CD8-positive, alpha-beta memory T cell (primary cell): Measurements from ENCODE around the gene IFNK. TPM values are rescaled to one million over a fixed set of nuclear protein-coding genes. Genes with fewer than 3 reads are reported as not detected.

ENCODE experiments used
- CTCF ChIA-PET: fragments of 350-600 bp; sonication (Branson Sonifier 250); formaldehyde crosslinking; loops from one replicate; lab custom pipeline; 2021; ENCODE audit warnings: antibody characterized with exemption; lab: Charles Lee
- POLR2A ChIA-PET: fragments of 350-600 bp; sonication (Branson Sonifier 250); formaldehyde crosslinking; loops from one replicate; lab custom pipeline; 2021; ENCODE audit warnings: antibody characterized with exemption; lab: Charles Lee
- DNase-seq, 5 donors: peaks; one replicate each; pipeline versions ENCODE4 v3.0.0 to v3.0.0-alpha.2; 2020 to 2022; ENCODE audit warnings: mixed read lengths in 1 of 5
- H3K27ac ChIP-seq: one replicate; pipeline ENCODE4 v1.7.0; 2013; ENCODE audit warnings: low read depth, mild to moderate bottlenecking, low read length, moderate library complexity
- H3K27me3 ChIP-seq: 2 replicates; pipeline ENCODE4 v1.7.0; 2013; ENCODE audit warnings: low read length, mild to moderate bottlenecking; ENCODE audit not compliant: insufficient read depth, poor library complexity, severe bottlenecking
- H3K36me3 ChIP-seq: 2 replicates; pipeline ENCODE4 v1.7.0; 2013; ENCODE audit warnings: mild to moderate bottlenecking, low read length, moderate library complexity; ENCODE audit not compliant: insufficient read depth
- H3K4me1 ChIP-seq: 2 replicates; pipeline ENCODE4 v1.7.0; 2013; ENCODE audit warnings: mild to moderate bottlenecking, low read length, moderate library complexity; ENCODE audit not compliant: insufficient read depth
- H3K4me3 ChIP-seq: 2 replicates; pipeline ENCODE4 v1.7.0; 2013; ENCODE audit warnings: mild to moderate bottlenecking, low read length
- H3K9me3 ChIP-seq: 2 replicates; pipeline ENCODE4 v1.7.0; 2013; ENCODE audit warnings: mild to moderate bottlenecking, low read length
- H3K27ac Mint-ChIP-seq, 8 donors: one replicate each; pipeline ENCODE4 v1.8.0; 2020 to 2021; ENCODE audit warnings: mixed read lengths in 8 of 8, mild to moderate bottlenecking in 6 of 8, inconsistent platforms in 3 of 8, moderate library complexity in 3 of 8
- H3K27me3 Mint-ChIP-seq, 2 donors: one replicate each; pipeline ENCODE4 v1.8.0; 2020 to 2021; ENCODE audit warnings: mixed read lengths in 2 of 2, mild to moderate bottlenecking in 1 of 2, moderate library complexity in 1 of 2
- H3K36me3 Mint-ChIP-seq, 3 donors: one replicate each; pipeline ENCODE4 v1.8.0; 2020 to 2021; ENCODE audit warnings: mixed read lengths in 3 of 3, inconsistent platforms in 1 of 3, mild to moderate bottlenecking in 1 of 3
- H3K4me1 Mint-ChIP-seq, 3 donors: one replicate each; pipeline ENCODE4 v1.8.0; 2020 to 2021; ENCODE audit warnings: mixed read lengths in 3 of 3, inconsistent platforms in 1 of 3, mild to moderate bottlenecking in 1 of 3
- H3K4me3 Mint-ChIP-seq, 7 donors: one replicate each; pipeline ENCODE4 v1.8.0; 2020 to 2021; ENCODE audit warnings: mixed read lengths in 7 of 7, mild to moderate bottlenecking in 6 of 7, moderate library complexity in 4 of 7, inconsistent platforms in 2 of 7
- H3K9me3 Mint-ChIP-seq, 5 donors: one replicate each; pipeline ENCODE4 v1.8.0; 2020 to 2022; ENCODE audit warnings: mixed read lengths in 5 of 5, mild to moderate bottlenecking in 3 of 5, moderate library complexity in 2 of 5, inconsistent platforms in 1 of 5
- polyA plus RNA-seq: library from polyadenylated mRNA; unstranded; fragments of 300-500 nt; fragmentation: Illumina TruSeq; gene quantifications from one replicate; pipeline ENCODE4 v1.2.3, GENCODE V29; 2021
- total RNA-seq, 2 experiments: library from RNA; stranded (reverse); gene quantifications; one replicate each; pipeline ENCODE4 v1.2.3, GENCODE V29; 2021

The IFNK gene
- total and polyA plus RNA-seq, 3 experiments from 2014 or later = not detected

DNA sequence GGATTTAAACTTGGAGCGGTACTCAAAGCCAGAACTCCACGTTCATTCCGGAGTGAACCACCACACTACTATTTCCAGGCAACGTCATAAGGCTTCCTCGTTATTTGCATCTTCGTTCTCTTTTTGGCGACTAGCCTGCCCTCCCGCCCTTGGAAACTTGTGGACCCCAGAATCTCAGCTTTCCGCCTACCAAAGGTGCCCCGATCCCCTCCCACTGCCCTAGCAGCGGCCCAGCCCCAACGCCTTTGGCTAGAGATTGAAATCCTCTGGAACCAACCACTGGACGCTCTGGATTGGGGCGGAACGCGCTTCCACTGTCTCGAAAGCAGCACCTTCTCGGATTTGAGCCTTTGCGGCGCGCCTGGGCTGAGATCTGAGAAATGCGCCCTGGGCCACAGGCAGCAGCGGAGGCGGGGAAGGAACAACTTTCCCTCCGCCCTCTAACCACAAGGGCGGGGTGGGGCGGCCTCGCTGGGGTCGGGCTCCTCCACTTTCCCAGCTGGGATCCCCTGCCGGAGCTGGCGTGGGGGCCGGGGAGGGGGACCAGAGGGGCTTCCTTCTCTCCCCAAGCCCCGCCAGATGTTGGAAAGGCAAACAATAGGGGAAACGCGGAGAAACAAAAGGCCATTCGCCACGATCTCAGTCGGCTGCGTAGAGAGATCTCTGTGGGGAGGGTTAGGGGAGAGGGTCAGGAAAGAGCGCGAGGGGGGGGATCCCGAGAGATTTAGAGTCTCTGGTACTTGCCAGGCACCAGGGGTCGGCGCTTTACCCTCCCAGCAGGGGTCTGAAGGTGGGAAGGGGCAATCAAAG is 4.2 kb downstream of the IFNK start:
- Histone ChIP-seq H3K4me3 (peak overlapping the region; percentile 74), H3K9me3 (no peaks in the 10 kb centered on the region), H3K4me1 (peaks cover 7% of the 10 kb centered on the region), H3K27me3 (no peaks in the 10 kb centered on the region), H3K36me3 (no peaks in the 10 kb centered on the region), H3K27ac (peak overlapping the region; percentile 26)
- ChIA-PET POLR2A (no interaction called here), CTCF (no interaction called here)
- no peaks in the 10 kb centered on the region for H3K27me3 Mint-ChIP-seq
- peak; percentile 12 to 56 (median 43) for DNase-seq
- peak overlapping the region; percentile 86 to 95 (median 90) for H3K4me3 Mint-ChIP-seq
- peak overlapping the region in 7 of 8 donors; percentile 41 to 86 (median 77) for H3K27ac Mint-ChIP-seq
- H3K36me3 Mint-ChIP-seq = peaks cover 0 to 2% (median 0%) of the 10 kb centered on the region in 3 donors
- H3K9me3 Mint-ChIP-seq = no peaks in the 10 kb centered on the region
- H3K4me1 Mint-ChIP-seq = peaks cover 7 to 15% (median 10%) of the 10 kb centered on the region in 3 donors

DNA sequence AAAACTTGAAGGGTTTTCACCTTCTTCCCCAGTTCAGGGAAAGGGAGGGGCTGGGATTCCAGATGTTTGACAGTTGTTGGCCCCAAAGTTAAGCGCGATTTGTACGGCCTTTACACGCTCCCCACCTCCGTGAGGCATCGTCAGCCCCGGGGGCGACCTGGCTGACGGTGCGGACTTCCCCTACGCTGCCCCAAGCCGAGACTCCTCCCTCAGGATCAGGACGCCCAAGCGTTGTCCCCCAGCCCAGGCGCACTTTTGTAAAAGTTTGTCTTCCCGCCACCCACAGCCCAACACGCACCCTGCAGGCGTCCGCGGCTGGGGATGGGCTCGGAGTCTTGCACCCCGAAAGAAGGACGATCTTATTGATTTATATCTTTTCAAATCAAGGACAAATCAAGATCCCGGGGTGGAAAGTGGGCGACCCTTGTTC is 4.8 kb downstream of the IFNK start:
- H3K9me3 ChIP-seq = no peaks in the 10 kb centered on the region
- H3K36me3 ChIP-seq = no peaks in the 10 kb centered on the region
- H3K36me3 Mint-ChIP-seq = peaks cover 0 to 2% (median 0%) of the 10 kb centered on the region in 3 donors
- POLR2A ChIA-PET = interaction anchor here (2.0 kb wide), 1 partner anchor 195 kb away, joined by 6 read pairs; no protein-coding TSS in a partner anchor
- no peaks in the 10 kb centered on the region for H3K27me3 Mint-ChIP-seq
- peak; percentile 6 to 55 (median 33) for DNase-seq
- no peaks in the 10 kb centered on the region for H3K9me3 Mint-ChIP-seq
- peaks cover 7 to 15% (median 10%) of the 10 kb centered on the region in 3 donors for H3K4me1 Mint-ChIP-seq
- peak overlapping the region; percentile 86 to 95 (median 90) for H3K4me3 Mint-ChIP-seq
- CTCF ChIA-PET = interaction anchor here (0.7 to 2.1 kb wide), 18 partner anchors 11 to 201 kb away, joined by 3 to 27 read pairs (median 5); no protein-coding TSS in a partner anchor
- no peaks in the 10 kb centered on the region for H3K27me3 ChIP-seq
- peak overlapping the region; percentile 26 for H3K27ac ChIP-seq
- peak overlapping the region in 7 of 8 donors; percentile 38 to 86 (median 77) for H3K27ac Mint-ChIP-seq
- H3K4me1 ChIP-seq = peaks cover 7% of the 10 kb centered on the region
- peak overlapping the region; percentile 74 for H3K4me3 ChIP-seq

DNA sequence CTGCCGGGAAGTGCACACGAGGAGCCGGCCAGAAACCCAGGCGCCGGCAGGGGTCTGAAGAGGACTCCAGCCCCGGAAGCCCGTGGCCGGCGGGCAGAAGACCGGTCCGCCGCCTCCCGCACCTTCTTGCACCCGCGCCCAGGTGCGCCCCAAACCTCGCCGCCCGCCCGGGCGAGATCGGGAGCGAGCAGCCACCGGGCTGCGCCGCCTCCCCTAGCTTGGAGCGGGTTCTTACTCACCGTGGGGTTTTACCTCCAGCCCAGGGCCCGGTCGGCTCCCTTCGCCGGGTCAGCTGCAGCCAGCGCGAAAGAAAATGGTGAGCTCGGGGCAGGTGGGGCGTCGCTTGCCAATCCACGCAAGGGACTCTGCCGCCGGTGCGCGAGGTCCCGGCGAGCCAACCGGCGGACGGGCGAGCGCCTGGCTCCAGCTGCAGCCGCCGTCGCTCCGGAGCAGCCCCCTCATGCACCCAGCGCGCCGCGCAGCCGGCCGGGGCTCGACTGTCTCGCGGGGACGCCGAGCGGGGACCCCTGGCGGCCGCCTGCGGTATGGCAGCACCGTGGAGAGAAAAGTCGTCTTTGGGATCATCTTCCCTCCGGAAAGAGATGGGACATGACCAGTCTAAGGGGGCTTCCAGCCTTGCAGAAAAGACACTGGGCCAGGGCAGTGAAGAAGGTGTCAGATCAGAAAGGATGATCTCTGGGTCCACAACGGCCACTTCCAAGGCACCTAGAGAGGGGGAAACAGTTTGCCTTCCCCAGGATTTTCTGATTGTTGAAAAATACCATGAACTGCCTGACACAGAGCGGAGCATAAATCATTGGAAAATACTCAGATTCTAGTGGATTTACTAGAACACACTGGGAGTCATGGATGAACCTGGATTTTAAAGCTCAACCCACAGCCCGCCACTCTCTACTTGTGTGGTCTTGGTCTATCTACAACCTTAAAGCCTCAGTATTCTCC is 5.5 kb downstream of the IFNK start, which contains the start of gene MOB3B:
MOB3B (minus strand) TSS at position 499 of the 963 bp plus-strand sequence. CDS start 74,264 bp downstream, outside the sequence.
- Mint-ChIP-seq H3K36me3 (peaks cover 0 to 5% (median 0%) of the 10 kb centered on the region in 3 donors), H3K4me1 (peaks cover 7 to 15% (median 10%) of the 10 kb centered on the region in 3 donors), H3K4me3 (peak within 1 kb of the TSS; percentile 86 to 95 (median 90)), H3K27ac (peak within 1 kb of the TSS in 7 of 8 donors; percentile 57 to 86 (median 77)), H3K9me3 (no peaks in the 10 kb centered on the region), H3K27me3 (no peaks in the 10 kb centered on the region)
- H3K36me3 ChIP-seq = no peaks in the 10 kb centered on the region
- POLR2A ChIA-PET = interaction anchor here (2.0 kb wide), 1 partner anchor 196 kb away, joined by 6 read pairs; no protein-coding TSS in a partner anchor
- H3K27ac ChIP-seq = peak within 1 kb of the TSS; percentile 26
- peaks cover 7% of the 10 kb centered on the region for H3K4me1 ChIP-seq
- H3K27me3 ChIP-seq = no peaks in the 10 kb centered on the region
- peak; percentile 65 to 81 (median 68) for DNase-seq
- H3K4me3 ChIP-seq = peak within 1 kb of the TSS; percentile 74
- CTCF ChIA-PET = interaction anchor here (0.7 to 2.1 kb wide), 18 partner anchors 10 to 202 kb away, joined by 3 to 27 read pairs (median 5); no protein-coding TSS in a partner anchor
- H3K9me3 ChIP-seq = no peaks in the 10 kb centered on the region

DNA sequence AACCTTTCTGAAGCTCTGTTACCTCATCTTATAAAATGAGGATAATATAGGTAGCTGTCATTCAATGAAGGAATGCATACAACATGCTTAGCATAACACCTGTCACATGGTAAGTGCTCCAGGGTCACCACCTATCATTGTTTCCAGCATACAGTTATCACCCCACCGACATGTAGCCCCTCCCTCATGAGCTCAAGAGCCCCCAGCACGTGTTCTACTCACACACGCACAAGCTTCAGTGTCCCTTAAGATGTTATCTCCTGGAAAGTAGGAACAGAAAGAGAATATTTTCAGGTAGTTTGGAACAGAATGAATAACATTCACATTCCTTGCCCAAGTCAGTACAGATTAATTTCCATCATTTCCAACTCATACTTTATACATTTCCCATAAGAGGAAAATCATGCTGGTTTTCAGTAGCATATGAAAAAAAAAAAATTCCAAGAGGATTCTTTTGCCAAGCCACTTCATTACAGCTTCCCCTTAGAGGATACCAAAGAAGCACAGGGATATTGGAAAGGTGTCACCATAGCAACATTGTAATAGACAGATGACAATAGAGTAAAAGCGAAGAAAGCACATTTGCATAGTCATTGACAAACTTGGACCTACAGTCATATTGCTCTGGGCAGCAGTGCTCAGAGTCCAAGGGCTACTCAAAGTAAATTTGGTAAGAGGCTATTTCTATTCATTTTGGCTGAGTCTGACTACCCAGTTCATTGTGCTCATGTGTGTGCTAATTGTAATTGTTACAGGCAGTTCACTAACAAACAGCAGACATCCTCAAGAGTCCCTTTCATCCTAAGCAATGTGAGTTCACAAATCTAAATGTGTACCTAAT is 7.0 kb downstream of the IFNK start:
- no peak for DNase-seq
- H3K36me3 ChIP-seq = no peaks in the 10 kb centered on the region
- ChIA-PET CTCF (interaction anchor here (2.0 to 2.1 kb wide), 2 partner anchors 9 to 198 kb away, joined by 12 to 27 read pairs; no protein-coding TSS in a partner anchor), POLR2A (interaction anchor here (2.0 kb wide), 1 partner anchor 198 kb away, joined by 6 read pairs; no protein-coding TSS in a partner anchor)
- H3K4me1 Mint-ChIP-seq = peaks cover 7 to 15% (median 10%) of the 10 kb centered on the region in 3 donors
- no peaks in the 10 kb centered on the region for H3K9me3 Mint-ChIP-seq
- peak overlapping the region in 1 of 7 donors; percentile 31 for H3K4me3 Mint-ChIP-seq
- H3K36me3 Mint-ChIP-seq = peaks cover 0 to 9% (median 4%) of the 10 kb centered on the region in 3 donors
- no peak overlapping the region for H3K4me3 ChIP-seq
- H3K27me3 Mint-ChIP-seq = no peaks in the 10 kb centered on the region
- no peaks in the 10 kb centered on the region for H3K27me3 ChIP-seq
- no peaks in the 10 kb centered on the region for H3K9me3 ChIP-seq
- H3K27ac Mint-ChIP-seq = peak overlapping the region in 1 of 8 donors; percentile 61
- H3K27ac ChIP-seq = no peak overlapping the region
- peaks cover 7% of the 10 kb centered on the region for H3K4me1 ChIP-seq

DNA sequence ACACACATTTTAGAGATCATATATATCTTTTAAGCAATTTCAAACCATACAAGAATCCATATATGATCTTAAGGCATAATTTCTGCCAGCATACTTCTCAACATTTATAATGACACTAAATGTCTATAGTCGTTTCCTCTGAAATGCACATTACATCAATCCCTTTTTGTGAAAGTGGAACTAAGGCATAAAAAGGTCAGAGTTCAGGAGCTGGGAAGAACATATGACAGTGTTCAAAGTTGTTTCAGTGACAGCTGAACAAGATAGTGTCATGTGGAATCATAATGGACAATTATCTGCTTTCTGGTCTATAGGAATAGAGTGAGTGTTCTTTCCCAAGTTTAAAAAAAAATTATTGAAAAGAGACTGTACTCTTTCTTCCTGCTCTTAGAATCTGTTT is 8.0 kb downstream of the IFNK start:
- H3K4me1 Mint-ChIP-seq = peaks cover 7 to 15% (median 10%) of the 10 kb centered on the region in 3 donors
- H3K4me3 Mint-ChIP-seq = no peak overlapping the region
- H3K4me3 ChIP-seq = no peak overlapping the region
- ChIA-PET CTCF (no interaction called here), POLR2A (no interaction called here)
- no peaks in the 10 kb centered on the region for H3K27me3 ChIP-seq
- no peak overlapping the region for H3K27ac Mint-ChIP-seq
- no peaks in the 10 kb centered on the region for H3K9me3 ChIP-seq
- H3K27me3 Mint-ChIP-seq = no peaks in the 10 kb centered on the region
- no peaks in the 10 kb centered on the region for H3K36me3 ChIP-seq
- no peaks in the 10 kb centered on the region for H3K9me3 Mint-ChIP-seq
- DNase-seq = no peak
- H3K36me3 Mint-ChIP-seq = peaks cover 0 to 9% (median 4%) of the 10 kb centered on the region in 3 donors
- no peak overlapping the region for H3K27ac ChIP-seq
- H3K4me1 ChIP-seq = peaks cover 7% of the 10 kb centered on the region

DNA sequence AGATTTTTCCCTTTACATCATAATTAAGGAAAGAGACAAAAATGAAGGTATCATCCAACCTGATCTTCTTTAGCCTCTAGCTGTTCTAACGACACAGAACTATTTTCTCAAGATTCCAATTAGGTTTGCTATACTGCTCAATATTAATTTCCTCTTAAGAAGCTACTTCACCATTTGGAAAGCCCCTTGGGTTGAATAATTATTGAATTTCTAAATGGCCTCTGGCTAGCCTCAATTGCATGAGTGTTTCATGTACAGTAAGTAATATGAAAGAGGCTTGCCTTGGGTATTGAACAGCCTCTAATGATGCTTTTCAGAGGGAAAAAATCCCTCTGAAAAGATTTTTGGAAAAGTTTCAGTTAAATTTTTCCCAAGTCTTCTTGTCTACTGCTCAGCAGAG is 9.2 kb downstream of the IFNK start:
- DNase-seq = no peak
- Mint-ChIP-seq H3K36me3 (peaks cover 0 to 9% (median 8%) of the 10 kb centered on the region in 3 donors), H3K27me3 (no peaks in the 10 kb centered on the region), H3K4me3 (no peak overlapping the region), H3K4me1 (peaks cover 1 to 8% (median 6%) of the 10 kb centered on the region in 3 donors), H3K9me3 (no peaks in the 10 kb centered on the region), H3K27ac (no peak overlapping the region)
- H3K9me3 ChIP-seq = no peaks in the 10 kb centered on the region
- POLR2A ChIA-PET = no interaction called here
- H3K36me3 ChIP-seq = no peaks in the 10 kb centered on the region
- H3K4me3 ChIP-seq = no peak overlapping the region
- H3K27ac ChIP-seq = no peak overlapping the region
- CTCF ChIA-PET = no interaction called here
- H3K27me3 ChIP-seq = no peaks in the 10 kb centered on the region
- H3K4me1 ChIP-seq = no peaks in the 10 kb centered on the region

DNA sequence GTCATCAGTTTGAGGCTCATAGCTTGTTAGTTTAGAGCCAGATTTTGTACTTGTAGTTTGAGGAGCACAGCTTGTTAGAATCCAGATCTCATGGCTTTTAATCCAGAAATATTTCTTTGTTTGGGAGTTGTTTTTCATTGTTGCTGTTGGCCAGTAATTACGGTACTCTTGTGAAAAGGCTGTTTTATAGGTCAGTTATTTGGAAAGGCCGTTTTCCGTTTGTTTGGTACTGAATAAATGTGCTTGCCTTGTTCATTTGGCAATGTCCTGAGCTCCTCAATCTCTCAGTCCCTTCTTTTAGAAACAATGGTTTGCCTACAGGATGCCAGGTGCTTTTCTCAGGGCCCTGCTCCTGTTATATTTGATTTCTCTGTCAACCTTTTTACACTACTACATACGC is 10.0 kb downstream of the IFNK start:
- Mint-ChIP-seq H3K4me1 (peaks cover 0 to 4% (median 3%) of the 10 kb centered on the region in 3 donors), H3K9me3 (no peaks in the 10 kb centered on the region), H3K4me3 (no peak overlapping the region), H3K36me3 (peaks cover 0 to 8% (median 8%) of the 10 kb centered on the region in 3 donors), H3K27ac (no peak overlapping the region), H3K27me3 (no peaks in the 10 kb centered on the region)
- Histone ChIP-seq H3K4me3 (no peak overlapping the region), H3K27me3 (no peaks in the 10 kb centered on the region), H3K36me3 (no peaks in the 10 kb centered on the region), H3K9me3 (no peaks in the 10 kb centered on the region), H3K4me1 (no peaks in the 10 kb centered on the region), H3K27ac (no peak overlapping the region)
- DNase-seq = no peak
- CTCF ChIA-PET = no interaction called here
- POLR2A ChIA-PET = no interaction called here
